Activated B cell treated with CpG ODN at 0.5 μM for 24 hours (primary cell): Measurements from ENCODE around the gene PSAT1. TPM values are rescaled to one million over a fixed set of nuclear protein-coding genes. Genes with fewer than 3 reads are reported as not detected.

ENCODE experiments used
- ATAC-seq: fragments of 200-7000 bp; cut with Tn5 transposase; one replicate; pipeline ENCODE4 v1.10.0; 2021; ENCODE audit warnings: low read depth, mild to moderate bottlenecking, moderate library complexity
- CTCF ChIA-PET: fragments of 350-600 bp; sonication (Branson Sonifier 250); formaldehyde crosslinking; loops from one replicate; lab custom pipeline; 2021; ENCODE audit warnings: antibody characterized with exemption; lab: Charles Lee
- POLR2A ChIA-PET: fragments of 350-600 bp; sonication (Branson Sonifier 250); formaldehyde crosslinking; loops from one replicate; lab custom pipeline; 2021; ENCODE audit warnings: antibody characterized with exemption; lab: Charles Lee
- DNase-seq: peaks from one replicate; pipeline ENCODE4 v3.0.0; 2022
- H3K27ac Mint-ChIP-seq: one replicate; pipeline ENCODE4 v1.8.0; 2020; ENCODE audit warnings: mixed read lengths
- H3K27me3 Mint-ChIP-seq: one replicate; pipeline ENCODE4 v1.8.0; 2021; ENCODE audit warnings: mixed read lengths
- H3K36me3 Mint-ChIP-seq: one replicate; pipeline ENCODE4 v1.8.0; 2021; ENCODE audit warnings: low read depth, mixed read lengths
- H3K4me1 Mint-ChIP-seq: one replicate; pipeline ENCODE4 v1.8.0; 2021; ENCODE audit warnings: mixed read lengths
- H3K4me3 Mint-ChIP-seq: one replicate; pipeline ENCODE4 v1.8.0; 2020; ENCODE audit warnings: mild to moderate bottlenecking, mixed read lengths
- H3K9me3 Mint-ChIP-seq: one replicate; pipeline ENCODE4 v1.8.0; 2020; ENCODE audit warnings: mixed read lengths
- intact Hi-C: fragments of 100-400 bp; cut with micrococcal nuclease; formaldehyde crosslinking; loops from one replicate; pipeline ENCODE4 v1.15.1; 2024
- total RNA-seq: library from RNA; stranded (reverse); gene quantifications from 2 replicates; pipeline ENCODE4 v1.2.3, GENCODE V29; 2022
- TF ChIP-seq, protein P1 (sequence below): fragments of 200-600 bp; IDR thresholded peaks from one replicate; pipeline ENCODE4 v1.8.0; 2022; ENCODE audit warnings: antibody characterized with exemption, mild to moderate bottlenecking

The PSAT1 gene
- total RNA-seq, 1 donor from 2014 or later = 59.4 TPM

- ChIA-PET POLR2A (interaction anchor here (1.3 kb wide), 1 partner anchor 11 kb away, joined by 4 read pairs; the partner anchor contains the start of gene PSAT1), CTCF (no interaction called here)
- intact Hi-C loops = no loop called here
- peaks cover 2% of the 10 kb centered on the region for H3K9me3 Mint-ChIP-seq
- ATAC-seq (no peak), DNase-seq (no peak)
- no peaks in the 10 kb centered on the region for H3K4me1 Mint-ChIP-seq
- no peak overlapping the region for H3K4me3 Mint-ChIP-seq
- TF ChIP-seq, protein P1, sequence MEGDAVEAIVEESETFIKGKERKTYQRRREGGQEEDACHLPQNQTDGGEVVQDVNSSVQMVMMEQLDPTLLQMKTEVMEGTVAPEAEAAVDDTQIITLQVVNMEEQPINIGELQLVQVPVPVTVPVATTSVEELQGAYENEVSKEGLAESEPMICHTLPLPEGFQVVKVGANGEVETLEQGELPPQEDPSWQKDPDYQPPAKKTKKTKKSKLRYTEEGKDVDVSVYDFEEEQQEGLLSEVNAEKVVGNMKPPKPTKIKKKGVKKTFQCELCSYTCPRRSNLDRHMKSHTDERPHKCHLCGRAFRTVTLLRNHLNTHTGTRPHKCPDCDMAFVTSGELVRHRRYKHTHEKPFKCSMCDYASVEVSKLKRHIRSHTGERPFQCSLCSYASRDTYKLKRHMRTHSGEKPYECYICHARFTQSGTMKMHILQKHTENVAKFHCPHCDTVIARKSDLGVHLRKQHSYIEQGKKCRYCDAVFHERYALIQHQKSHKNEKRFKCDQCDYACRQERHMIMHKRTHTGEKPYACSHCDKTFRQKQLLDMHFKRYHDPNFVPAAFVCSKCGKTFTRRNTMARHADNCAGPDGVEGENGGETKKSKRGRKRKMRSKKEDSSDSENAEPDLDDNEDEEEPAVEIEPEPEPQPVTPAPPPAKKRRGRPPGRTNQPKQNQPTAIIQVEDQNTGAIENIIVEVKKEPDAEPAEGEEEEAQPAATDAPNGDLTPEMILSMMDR = no peak
- no peaks in the 10 kb centered on the region for H3K36me3 Mint-ChIP-seq
- H3K27me3 Mint-ChIP-seq = peaks cover 2% of the 10 kb centered on the region
- H3K27ac Mint-ChIP-seq = no peak overlapping the region
Observed at GRCh38 chr9:78286125-78286524, 10.8 kb upstream of the PSAT1 start.

DNA sequence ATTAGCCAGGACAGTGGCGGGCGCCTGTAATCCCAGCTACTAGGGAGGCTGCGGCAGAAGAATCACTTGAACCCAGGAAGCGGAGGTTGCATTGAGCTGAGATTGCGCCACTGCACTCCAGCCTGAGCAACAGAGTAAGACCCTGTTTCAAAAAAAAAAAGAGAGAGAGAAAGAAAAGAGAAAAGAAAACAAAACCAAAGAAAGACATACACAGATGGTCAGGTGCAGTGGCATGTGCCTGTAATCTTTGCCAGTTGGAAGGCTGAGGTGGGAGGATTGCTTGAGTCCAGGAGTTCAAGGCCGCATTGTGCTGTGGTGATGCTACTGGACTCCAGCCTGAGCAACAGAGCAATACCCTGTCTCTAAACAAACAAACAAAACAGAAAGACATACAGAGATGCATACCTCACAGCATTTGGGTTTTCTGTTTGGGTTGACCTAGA, 10.0 kb upstream of the PSAT1 start:
- CTCF ChIA-PET = no interaction called here
- TF ChIP-seq, protein P1 = no peak
- Mint-ChIP-seq H3K27ac (no peak overlapping the region), H3K27me3 (peaks cover 2% of the 10 kb centered on the region), H3K4me1 (no peaks in the 10 kb centered on the region), H3K4me3 (no peak overlapping the region), H3K36me3 (no peaks in the 10 kb centered on the region), H3K9me3 (peaks cover 2% of the 10 kb centered on the region)
- intact Hi-C loops = no loop called here
- POLR2A ChIA-PET = no interaction called here
- ATAC-seq (no peak), DNase-seq (no peak)

GRCh38 chr9:78288214-78288892, 8.6 kb upstream of the PSAT1 start:
- Mint-ChIP-seq H3K27me3 (peaks cover 2% of the 10 kb centered on the region), H3K4me3 (no peak overlapping the region), H3K9me3 (peaks cover 2% of the 10 kb centered on the region), H3K36me3 (no peaks in the 10 kb centered on the region), H3K27ac (no peak overlapping the region), H3K4me1 (no peaks in the 10 kb centered on the region)
- no peak for ATAC-seq
- ChIA-PET POLR2A (no interaction called here), CTCF (no interaction called here)
- intact Hi-C loops = no loop called here
- no peak for DNase-seq
- TF ChIP-seq, protein P1 = no peak

- Mint-ChIP-seq H3K27me3 (peaks cover 2% of the 10 kb centered on the region), H3K4me1 (no peaks in the 10 kb centered on the region), H3K9me3 (no peaks in the 10 kb centered on the region), H3K4me3 (no peak overlapping the region), H3K36me3 (no peaks in the 10 kb centered on the region), H3K27ac (no peak overlapping the region)
- TF ChIP-seq, protein P1 = no peak
- POLR2A ChIA-PET = no interaction called here
- intact Hi-C loops = no loop called here
- DNase-seq (no peak), ATAC-seq (no peak)
- CTCF ChIA-PET = no interaction called here
Observed at GRCh38 chr9:78289474-78289873, 7.5 kb upstream of the PSAT1 start.

DNA sequence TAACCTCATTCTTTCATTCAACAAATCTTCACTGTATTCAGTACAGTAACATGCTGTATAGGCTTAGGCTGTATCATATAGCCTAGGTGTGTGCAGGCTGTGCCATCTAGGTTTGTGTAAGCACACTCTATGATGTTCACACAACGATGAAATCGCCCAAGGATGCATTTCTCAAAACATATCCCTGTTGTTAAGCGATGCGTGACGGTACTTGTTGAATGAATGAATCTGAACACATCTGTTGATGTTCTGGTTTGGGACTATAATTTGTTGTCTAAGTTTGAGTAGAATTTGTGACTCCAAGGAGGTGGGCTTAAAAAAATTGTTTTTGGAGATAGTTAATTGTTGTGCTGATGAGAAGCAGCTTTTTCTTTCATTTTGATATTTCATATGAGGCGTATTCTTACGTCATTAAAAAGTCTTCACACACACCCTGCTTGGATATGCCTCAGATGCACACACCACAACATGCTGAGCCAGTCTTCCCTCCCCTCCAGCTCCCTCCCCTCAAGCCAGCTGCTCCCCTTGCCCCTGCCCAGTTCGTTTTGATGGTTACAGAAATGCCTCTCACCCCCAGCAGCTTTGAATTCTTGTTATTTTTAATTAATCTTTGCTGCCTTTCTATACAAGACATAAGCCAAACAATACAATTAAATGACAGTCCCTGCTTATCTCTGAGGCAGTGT, 5.5 kb upstream of the PSAT1 start:
- CTCF ChIA-PET = no interaction called here
- intact Hi-C loops = no loop called here
- Mint-ChIP-seq H3K9me3 (no peaks in the 10 kb centered on the region), H3K4me3 (no peak overlapping the region), H3K36me3 (no peaks in the 10 kb centered on the region), H3K4me1 (peaks cover 7% of the 10 kb centered on the region), H3K27ac (no peak overlapping the region), H3K27me3 (peaks cover 1% of the 10 kb centered on the region)
- DNase-seq (no peak), ATAC-seq (no peak)
- POLR2A ChIA-PET = no interaction called here
- TF ChIP-seq, protein P1 = no peak
